ENCODE measurements around the gene SNAPC4.

DNA sequence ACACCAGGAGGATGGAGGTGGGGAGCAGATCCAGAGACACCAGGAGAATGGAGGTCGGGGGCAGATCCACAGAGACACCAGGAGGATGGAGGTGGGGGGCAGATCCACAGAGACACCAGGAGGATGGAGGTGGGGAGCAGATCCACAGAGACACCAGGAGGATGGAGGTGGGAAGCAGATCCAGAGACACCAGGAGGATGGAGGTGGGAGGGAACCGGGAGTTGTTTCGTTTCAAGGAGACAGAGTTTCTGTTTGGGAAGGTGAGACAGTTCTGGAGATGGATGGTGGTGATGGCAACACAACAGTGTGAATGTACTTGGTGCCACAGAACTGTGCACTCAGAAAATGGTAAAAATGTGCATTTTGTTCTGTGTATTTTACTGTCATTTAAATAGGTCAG lies 48.7 kb upstream of the SNAPC4 start:
- TF ChIP-seq, protein P1, sequence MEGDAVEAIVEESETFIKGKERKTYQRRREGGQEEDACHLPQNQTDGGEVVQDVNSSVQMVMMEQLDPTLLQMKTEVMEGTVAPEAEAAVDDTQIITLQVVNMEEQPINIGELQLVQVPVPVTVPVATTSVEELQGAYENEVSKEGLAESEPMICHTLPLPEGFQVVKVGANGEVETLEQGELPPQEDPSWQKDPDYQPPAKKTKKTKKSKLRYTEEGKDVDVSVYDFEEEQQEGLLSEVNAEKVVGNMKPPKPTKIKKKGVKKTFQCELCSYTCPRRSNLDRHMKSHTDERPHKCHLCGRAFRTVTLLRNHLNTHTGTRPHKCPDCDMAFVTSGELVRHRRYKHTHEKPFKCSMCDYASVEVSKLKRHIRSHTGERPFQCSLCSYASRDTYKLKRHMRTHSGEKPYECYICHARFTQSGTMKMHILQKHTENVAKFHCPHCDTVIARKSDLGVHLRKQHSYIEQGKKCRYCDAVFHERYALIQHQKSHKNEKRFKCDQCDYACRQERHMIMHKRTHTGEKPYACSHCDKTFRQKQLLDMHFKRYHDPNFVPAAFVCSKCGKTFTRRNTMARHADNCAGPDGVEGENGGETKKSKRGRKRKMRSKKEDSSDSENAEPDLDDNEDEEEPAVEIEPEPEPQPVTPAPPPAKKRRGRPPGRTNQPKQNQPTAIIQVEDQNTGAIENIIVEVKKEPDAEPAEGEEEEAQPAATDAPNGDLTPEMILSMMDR (IDR thresholded peaks at IDR 0.05) = no peak
- TF ChIP-seq POLR2A (IDR thresholded peaks at IDR 0.05) = no peak
